Ovary (tissue), 3 donors: ENCODE data around the gene TPO.

Experiments
- POLR2A ChIP-seq: fragments of 450-650 bp; IDR thresholded peaks from one replicate; pipeline ENCODE4 v1.6.1; 2017; ENCODE audit warnings: antibody characterized with exemption, mild to moderate bottlenecking, moderate library complexity
- TF ChIP-seq, protein P1 (sequence below), 3 donors: fragments of 450-650 bp in 2 of 3; fragments of 200-600 bp in 1 of 3; IDR thresholded peaks; one replicate each; pipeline versions ENCODE4 v1.5.1 to v1.8.0; 2016 to 2022; ENCODE audit warnings: antibody characterized with exemption in 3 of 3, mild to moderate bottlenecking in 1 of 3
- donor health status: DM: no; HTN: no; CAD: no.

DNA sequence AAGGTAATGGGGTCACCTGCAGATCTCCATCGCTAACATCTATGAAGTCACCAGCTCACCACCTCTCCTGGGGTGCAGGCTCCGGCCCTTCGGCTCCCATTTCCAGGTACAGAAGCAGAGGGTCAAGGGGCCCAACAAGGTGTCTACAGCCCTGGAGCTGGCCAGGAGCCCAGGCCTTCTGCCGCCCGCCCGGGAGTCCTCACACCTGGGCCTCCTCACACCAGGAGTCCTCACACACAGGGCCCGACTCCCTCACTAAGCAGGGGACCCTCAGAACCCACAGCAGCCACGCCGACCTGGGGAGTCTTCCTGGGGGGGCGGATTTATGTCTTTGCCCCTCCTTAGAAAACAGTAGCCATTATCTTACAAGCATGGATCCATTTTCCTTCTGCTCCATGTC lies 43.4 kb upstream of the TPO start:
- TF ChIP-seq, protein P1, sequence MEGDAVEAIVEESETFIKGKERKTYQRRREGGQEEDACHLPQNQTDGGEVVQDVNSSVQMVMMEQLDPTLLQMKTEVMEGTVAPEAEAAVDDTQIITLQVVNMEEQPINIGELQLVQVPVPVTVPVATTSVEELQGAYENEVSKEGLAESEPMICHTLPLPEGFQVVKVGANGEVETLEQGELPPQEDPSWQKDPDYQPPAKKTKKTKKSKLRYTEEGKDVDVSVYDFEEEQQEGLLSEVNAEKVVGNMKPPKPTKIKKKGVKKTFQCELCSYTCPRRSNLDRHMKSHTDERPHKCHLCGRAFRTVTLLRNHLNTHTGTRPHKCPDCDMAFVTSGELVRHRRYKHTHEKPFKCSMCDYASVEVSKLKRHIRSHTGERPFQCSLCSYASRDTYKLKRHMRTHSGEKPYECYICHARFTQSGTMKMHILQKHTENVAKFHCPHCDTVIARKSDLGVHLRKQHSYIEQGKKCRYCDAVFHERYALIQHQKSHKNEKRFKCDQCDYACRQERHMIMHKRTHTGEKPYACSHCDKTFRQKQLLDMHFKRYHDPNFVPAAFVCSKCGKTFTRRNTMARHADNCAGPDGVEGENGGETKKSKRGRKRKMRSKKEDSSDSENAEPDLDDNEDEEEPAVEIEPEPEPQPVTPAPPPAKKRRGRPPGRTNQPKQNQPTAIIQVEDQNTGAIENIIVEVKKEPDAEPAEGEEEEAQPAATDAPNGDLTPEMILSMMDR (IDR thresholded peaks at IDR 0.05): no peak
- TF ChIP-seq POLR2A: no peak
